IMR-90 (cell line): ENCODE results near the gene TPTE. TPM values are rescaled to one million over a fixed set of nuclear protein-coding genes. Genes with fewer than 3 reads are reported as not detected.

ENCODE experiments used
- ATAC-seq: fragments of 200-7000 bp; cut with Tn5 transposase; 2 replicates; pipeline ENCODE4 v1.9.1; 2020; ENCODE audit warnings: low read depth, mild to moderate bottlenecking, moderate library complexity
- BruUV-seq: library from RNA; stranded (reverse); fragments of 400-500 nt; replicated peaks from 2 replicates; lab custom pipeline; 2021; lab: Mats Ljungman, UMichigan
- CTCF ChIA-PET: fragments of 300-600 bp; formaldehyde crosslinking; extraction: SDS; loops from one replicate; lab custom pipeline; 2021; ENCODE audit warnings: antibody characterized with exemption; lab: Yijun Ruan, JAX
- POLR2A ChIA-PET: fragments of 300-600 bp; sonication (Branson Sonifier 250); formaldehyde crosslinking; loops from one replicate; lab custom pipeline; 2022; ENCODE audit warnings: antibody characterized with exemption; ENCODE audit not compliant: unreplicated experiment; lab: Charles Lee
- DNase-seq: peaks from one replicate; pipeline ENCODE4 v3.0.0; 2013
- H2AFZ ChIP-seq: replicated peaks from 2 replicates; pipeline ENCODE3; 2013; ENCODE audit warnings: low read length, mild to moderate bottlenecking; ENCODE audit not compliant: poor library complexity
- H2AK5ac ChIP-seq: 2 replicates; pipeline ENCODE4 v1.6.1; 2013; ENCODE audit warnings: low read depth, low read length, inconsistent platforms
- H2AK9ac ChIP-seq: replicated peaks from 2 replicates; pipeline ENCODE3; 2013; ENCODE audit warnings: mild to moderate bottlenecking, low read depth, low read length, moderate library complexity; ENCODE audit not compliant: poor library complexity
- H2BK120ac ChIP-seq: 2 replicates; pipeline ENCODE4 v1.6.1; 2013; ENCODE audit warnings: low read depth, low read length, inconsistent platforms
- H2BK15ac ChIP-seq: 3 replicates; pipeline ENCODE4 v1.6.1; 2013; ENCODE audit warnings: low read depth, low read length, inconsistent platforms
- H2BK20ac ChIP-seq: 2 replicates; pipeline ENCODE4 v1.6.1; 2013; ENCODE audit warnings: low read depth, mild to moderate bottlenecking, inconsistent platforms, low read length, moderate library complexity
- H2BK5ac ChIP-seq: 2 replicates; pipeline ENCODE4 v1.6.1; 2013; ENCODE audit warnings: mild to moderate bottlenecking, low read depth, low read length, inconsistent platforms; ENCODE audit not compliant: poor library complexity, severe bottlenecking
- H3K14ac ChIP-seq: replicated peaks from 2 replicates; pipeline ENCODE4 v1.6.1; 2013; ENCODE audit warnings: low read depth, low read length, inconsistent platforms
- H3K18ac ChIP-seq: 2 replicates; pipeline ENCODE4 v1.6.1; 2013; ENCODE audit warnings: low read depth, low read length, control low read depth
- H3K23ac ChIP-seq: 2 replicates; pipeline ENCODE4 v1.6.1; 2013; ENCODE audit warnings: low read depth, low read length, inconsistent platforms
- H3K27ac ChIP-seq: 2 replicates; pipeline ENCODE4 v1.5.1; 2013; ENCODE audit warnings: mild to moderate bottlenecking, control low read depth, low read length; ENCODE audit not compliant: insufficient read depth
- H3K27me3 ChIP-seq: 2 replicates; pipeline ENCODE4 v1.6.1; 2013; ENCODE audit warnings: low read length; ENCODE audit not compliant: control insufficient read depth, insufficient read depth
- H3K36me3 ChIP-seq: 2 replicates; pipeline ENCODE4 v1.6.1; 2013; ENCODE audit warnings: low read length, mixed read lengths; ENCODE audit not compliant: control insufficient read depth, insufficient read depth
- H3K4ac ChIP-seq: 2 replicates; pipeline ENCODE4 v1.6.1; 2013; ENCODE audit warnings: low read depth, low read length, inconsistent platforms
- H3K4me1 ChIP-seq: 2 replicates; pipeline ENCODE4 v1.6.1; 2013; ENCODE audit warnings: low read length, mixed read lengths; ENCODE audit not compliant: control insufficient read depth, insufficient read depth
- H3K4me2 ChIP-seq: 2 replicates; pipeline ENCODE4 v1.6.1; 2013; ENCODE audit warnings: low read depth, mild to moderate bottlenecking, control low read depth, low read length, moderate library complexity
- H3K4me3 ChIP-seq: 2 replicates; pipeline ENCODE4 v1.5.1; 2013; ENCODE audit warnings: low read depth, mild to moderate bottlenecking, control low read depth, low read length, moderate library complexity; ENCODE audit not compliant: insufficient read depth
- H3K56ac ChIP-seq: 2 replicates; pipeline ENCODE4 v1.6.1; 2013; ENCODE audit warnings: low read length, inconsistent platforms; ENCODE audit not compliant: insufficient read depth; ENCODE audit errors: extremely low read depth
- H3K79me1 ChIP-seq, 2 experiments: 2 replicates each; pipeline ENCODE4 v1.6.1; 2013; ENCODE audit warnings: low read length in 2 of 2, inconsistent platforms in 1 of 2, low read depth in 1 of 2
- H3K9ac ChIP-seq: 2 replicates; pipeline ENCODE4 v1.6.1; 2013; ENCODE audit warnings: low read depth, low read length, control low read depth
- H3K9me1 ChIP-seq: 2 replicates; pipeline ENCODE4 v1.6.1; 2013; ENCODE audit warnings: low read length, inconsistent platforms; ENCODE audit not compliant: insufficient read depth
- H3K9me3 ChIP-seq: 2 replicates; pipeline ENCODE4 v1.6.1; 2013; ENCODE audit warnings: low read length; ENCODE audit not compliant: control insufficient read depth, insufficient read depth
- H4K20me1 ChIP-seq: 2 replicates; pipeline ENCODE4 v1.6.1; 2013; ENCODE audit warnings: low read length, inconsistent platforms; ENCODE audit not compliant: insufficient read depth
- H4K5ac ChIP-seq: 2 replicates; pipeline ENCODE4 v1.6.1; 2013; ENCODE audit warnings: mild to moderate bottlenecking, low read depth, low read length, control low read depth
- H4K8ac ChIP-seq, 2 experiments: 2 replicates each; pipeline ENCODE4 v1.6.1; 2013; ENCODE audit warnings: low read depth in 2 of 2, low read length in 2 of 2, control low read depth in 1 of 2, inconsistent platforms in 1 of 2
- H4K91ac ChIP-seq: 2 replicates; pipeline ENCODE4 v1.6.1; 2013; ENCODE audit warnings: low read depth, low read length, inconsistent platforms; ENCODE audit not compliant: insufficient read depth
- BHLHE40 ChIP-seq: fragments of 150-350 bp; IDR thresholded peaks from 2 replicates; pipeline ENCODE4 v1.6.1; 2016; ENCODE audit warnings: mild to moderate bottlenecking, low read depth, low read length
- CHD1 ChIP-seq: IDR thresholded peaks from 2 replicates; pipeline ENCODE4 v1.6.1; 2012; ENCODE audit warnings: low read depth, low read length, improper control_type of control experiment
- CTCF ChIP-seq: conservative IDR thresholded peaks from 2 replicates; pipeline ENCODE4 v1.5.1; 2012; ENCODE audit warnings: mild to moderate bottlenecking, low read depth, low read length, improper control_type of control experiment
- MAZ ChIP-seq: IDR thresholded peaks from 2 replicates; pipeline ENCODE4 v1.6.1; 2012; ENCODE audit warnings: low read depth, mild to moderate bottlenecking, low read length, improper control_type of control experiment, moderate library complexity, borderline replicate concordance
- MXI1 ChIP-seq: IDR thresholded peaks from 2 replicates; pipeline ENCODE4 v1.6.1; 2012; ENCODE audit warnings: low read depth, mild to moderate bottlenecking, low read length, moderate library complexity, borderline replicate concordance
- NFE2L2 ChIP-seq: fragments of 150-350 bp; IDR thresholded peaks from 2 replicates; pipeline ENCODE4 v1.6.1; 2016; ENCODE audit warnings: low read depth, mild to moderate bottlenecking, low read length
- POLR2A ChIP-seq: IDR thresholded peaks from 2 replicates; pipeline ENCODE4 v1.6.1; 2012; ENCODE audit warnings: mild to moderate bottlenecking, low read depth, low read length
- RAD21 ChIP-seq: IDR thresholded peaks from 2 replicates; pipeline ENCODE4 v1.6.1; 2012; ENCODE audit warnings: low read length, improper control_type of control experiment
- RCOR1 ChIP-seq: IDR thresholded peaks from 2 replicates; pipeline ENCODE4 v1.6.1; 2012; ENCODE audit warnings: mild to moderate bottlenecking, low read length, improper control_type of control experiment; ENCODE audit not compliant: insufficient replicate concordance
- RFX5 ChIP-seq: IDR thresholded peaks from 2 replicates; pipeline ENCODE4 v1.8.0; 2012; ENCODE audit warnings: low read depth, mild to moderate bottlenecking, low read length, moderate library complexity
- WGBS, 2 experiments: methylation state at CpG; one replicate each; pipeline versions ENCODE4 v1.1.5 to v1.1.7; 2013; ENCODE audit warnings: missing lambda C conversion rate in 2 of 2; ENCODE audit not compliant: insufficient read length in 1 of 2; ENCODE audit errors: extremely low coverage in 2 of 2; 5-methylcytosine and 5-hydroxymethylcytosine counted together
- dilution Hi-C: fragments of 300-500 bp; cut with HindIII; formaldehyde crosslinking; loops from one replicate; pipeline ENCODE4 v1.14.3; 2018; ENCODE audit warnings: low sequenced_read_pairs; ENCODE audit not compliant: unreplicated experiment
- in situ Hi-C: fragments of 300-500 bp; cut with MboI; formaldehyde crosslinking; loops from 3 replicates; pipeline ENCODE4 v1.14.3; 2019; ENCODE audit warnings: low sequenced_read_pairs, inconsistent platforms, mixed read lengths
- intact Hi-C: fragments of 100-400 bp; cut with micrococcal nuclease; formaldehyde crosslinking; loops from 2 replicates; pipeline ENCODE4 v1.10.0; 2022
- polyA plus RNA-seq, 3 experiments: library from polyadenylated mRNA; depleted of rRNA; stranded (reverse); fragments of >200 nt; gene quantifications; 2 replicates each; pipeline ENCODE4 v1.2.3, GENCODE V29; 2012; ENCODE audit warnings: low replicate concordance in 1 of 3
- total RNA-seq: library from RNA; depleted of rRNA; stranded (reverse); fragments of >200 nt; gene quantifications from 2 replicates; pipeline ENCODE4 v1.2.3, GENCODE V29; 2012
- TF ChIP-seq, protein P1 (sequence below): fragments of 150-350 bp; IDR thresholded peaks from 2 replicates; pipeline ENCODE4 v1.6.1; 2017; ENCODE audit warnings: mild to moderate bottlenecking, antibody characterized with exemption, low read length, low read depth

TPTE gene
- total and polyA plus RNA-seq, 2 of the 4 experiments (the other 2 are of a cell fraction) = not detected

DNA sequence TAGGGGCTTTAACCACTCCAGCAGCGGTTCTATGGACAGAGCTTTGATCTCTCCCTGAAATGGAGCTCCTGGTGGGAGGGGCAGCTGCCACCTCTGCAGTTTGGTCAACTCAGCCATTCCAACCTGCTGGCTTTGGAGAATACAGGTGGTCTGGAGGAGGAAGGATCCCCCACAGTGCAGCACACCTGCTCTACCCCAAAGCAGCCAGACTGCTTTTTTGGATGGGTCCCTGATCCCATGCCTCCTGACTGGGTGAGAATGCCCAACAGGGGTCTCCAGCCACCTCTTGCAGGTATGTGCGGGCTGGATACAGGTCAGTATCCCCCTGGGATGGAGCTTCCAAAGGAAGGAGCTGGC, 53.9 kb downstream of the TPTE start:
- no peak overlapping the region for H4K5ac ChIP-seq
- no peak overlapping the region for H3K4me3 ChIP-seq
- no peak overlapping the region for H4K91ac ChIP-seq
- POLR2A ChIA-PET = no interaction called here
- BruUV-seq = no TSS peak
- H2AK9ac ChIP-seq = no peak overlapping the region
- no peak overlapping the region for H2AFZ ChIP-seq
- peaks cover 20% of the 10 kb centered on the region for H3K9me3 ChIP-seq
- dilution Hi-C loops (no loop called here), in situ Hi-C loops (no loop called here), intact Hi-C loops (no loop called here)
- H3K27ac ChIP-seq = no peak overlapping the region
- H3K4me1 ChIP-seq = no peaks in the 10 kb centered on the region
- H3K4me2 ChIP-seq = no peak overlapping the region
- H2BK15ac ChIP-seq = no peak overlapping the region
- DNase-seq (no peak), ATAC-seq (no peak)
- H3K9ac ChIP-seq = no peak overlapping the region
- 22% methylated on average over 1 of the region's 2 CpGs; no CpG with 5 or more reads in 1 of the 2 experiments for WGBS, 2 experiments
- no peaks in the 10 kb centered on the region for H3K36me3 ChIP-seq
- no peak overlapping the region for H2AK5ac ChIP-seq
- no peak for TF ChIP-seq CHD1
- TF ChIP-seq CTCF = no peak
- no peak for TF ChIP-seq RAD21
- TF ChIP-seq POLR2A = no peak
- TF ChIP-seq MXI1 = no peak
- no peak for TF ChIP-seq RCOR1
- TF ChIP-seq MAZ = no peak
- no peak for TF ChIP-seq NFE2L2
- TF ChIP-seq, protein P1, sequence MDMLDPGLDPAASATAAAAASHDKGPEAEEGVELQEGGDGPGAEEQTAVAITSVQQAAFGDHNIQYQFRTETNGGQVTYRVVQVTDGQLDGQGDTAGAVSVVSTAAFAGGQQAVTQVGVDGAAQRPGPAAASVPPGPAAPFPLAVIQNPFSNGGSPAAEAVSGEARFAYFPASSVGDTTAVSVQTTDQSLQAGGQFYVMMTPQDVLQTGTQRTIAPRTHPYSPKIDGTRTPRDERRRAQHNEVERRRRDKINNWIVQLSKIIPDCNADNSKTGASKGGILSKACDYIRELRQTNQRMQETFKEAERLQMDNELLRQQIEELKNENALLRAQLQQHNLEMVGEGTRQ = no peak
- TF ChIP-seq BHLHE40 = no peak
- TF ChIP-seq RFX5 = no peak
- H3K27me3 ChIP-seq = no peaks in the 10 kb centered on the region
- no peak overlapping the region for H2BK20ac ChIP-seq
- CTCF ChIA-PET = no interaction called here
- no peak overlapping the region for H3K4ac ChIP-seq
- no peak overlapping the region for H3K23ac ChIP-seq
- no peak overlapping the region for H2BK5ac ChIP-seq
- no peaks in the 10 kb centered on the region for H4K20me1 ChIP-seq
- no peaks in the 10 kb centered on the region for H3K79me1 ChIP-seq
- no peak overlapping the region for H4K8ac ChIP-seq
- no peak overlapping the region for H2BK120ac ChIP-seq
- H3K14ac ChIP-seq = no peak overlapping the region
- H3K9me1 ChIP-seq = no peaks in the 10 kb centered on the region
- no peak overlapping the region for H3K18ac ChIP-seq
- H3K56ac ChIP-seq = no peak overlapping the region
